ENCODE data around the gene NPAS3. TPM values are rescaled to one million over a fixed set of nuclear protein-coding genes. Genes with fewer than 3 reads are reported as not detected.

Gene NPAS3
- total and polyA plus RNA-seq, 2 of the 8 experiments (the other 6 are each of a cell fraction or from before 2014, with no cell fraction given), result 0.11 to 0.60 TPM

- ChIA-PET POLR2A (ENCODE audit: partially characterized antibody) (no interaction called here), CTCF (ENCODE audit: partially characterized antibody) (interaction anchor here (0.9 to 1.2 kb wide), 2 partner anchors 9 to 30 kb away, joined by 3 read pairs; no protein-coding TSS in a partner anchor)
Observed at GRCh38 chr14:33210311-33210710, 271.6 kb downstream of the NPAS3 start.

More at GRCh38 chr14:33210311-33210710, 271.6 kb downstream of the NPAS3 start:
- H3K27me3 ChIP-seq (replicated peaks in 1 of 4; ENCODE audit: control insufficient read depth in 3 of 4, extremely low read depth in 1 of 4, insufficient read depth in 3 of 4, low read length in 3 of 4), result no peaks in the 10 kb centered on the region
- no peak overlapping the region for H2BK12ac ChIP-seq (ENCODE audit: low read depth, low read length)
- no peak overlapping the region for H3K14ac ChIP-seq (ENCODE audit: insufficient read length)
- no peaks in the 10 kb centered on the region for H3K79me1 ChIP-seq (ENCODE audit: low read depth, low read length)
- H3K18ac ChIP-seq (ENCODE audit: extremely low read depth, low read length), result no peak overlapping the region
- H2BK20ac ChIP-seq (ENCODE audit: low read length), result no peak overlapping the region
- H2BK15ac ChIP-seq (ENCODE audit: low read length), result no peak overlapping the region
- DNase-seq (ENCODE audit: low read depth in 1 of 2, low spot score in 2 of 2) (peak in 1 of 2 experiments; percentile 53), FAIRE-seq (no peak)
- H3K9me3 ChIP-seq (ENCODE audit: insufficient read depth in 2 of 2, low read depth in 1 of 2, low read length in 1 of 2), result no peaks in the 10 kb centered on the region
- H3K4ac ChIP-seq (replicated peaks; ENCODE audit: insufficient read length, low read depth, low read length), result no peak overlapping the region
- H2BK120ac ChIP-seq (replicated peaks; ENCODE audit: low read depth, low read length), result no peak overlapping the region
- H3K9ac ChIP-seq (replicated peaks in 1 of 4; ENCODE audit: extremely low read depth in 1 of 4, low read depth in 3 of 4, low read length in 3 of 4), result no peak overlapping the region
- H4K91ac ChIP-seq (replicated peaks; ENCODE audit: insufficient read length, low read length), result no peak overlapping the region
- H2BK5ac ChIP-seq (ENCODE audit: low read depth, low read length), result no peak overlapping the region
- TF ChIP-seq SIRT6 (IDR thresholded peaks at IDR 0.05; ENCODE audit: low read length), result no peak
- no peak overlapping the region for H4K8ac ChIP-seq (ENCODE audit: extremely low read depth, insufficient read depth, low read length)
- H3K79me2 ChIP-seq (ENCODE audit: control insufficient read depth in 1 of 2, insufficient read depth in 2 of 2, low read length in 2 of 2), result no peaks in the 10 kb centered on the region
- H3K4me3 ChIP-seq (ENCODE audit: extremely low read depth in 1 of 4, insufficient read depth in 2 of 4, low read depth in 3 of 4, low read length in 4 of 4), result no peak overlapping the region
- H4K20me1 ChIP-seq (replicated peaks in 1 of 2; ENCODE audit: control insufficient read depth in 1 of 2, insufficient read depth in 2 of 2, low read length in 2 of 2), result no peaks in the 10 kb centered on the region
- no peak overlapping the region for H3K4me2 ChIP-seq (ENCODE audit: insufficient read depth in 1 of 2, low read depth in 2 of 2, low read length in 2 of 2)
- no peak overlapping the region for H2AK5ac ChIP-seq (ENCODE audit: low read depth, low read length)
- no peaks in the 10 kb centered on the region for H3K4me1 ChIP-seq (replicated peaks in 1 of 4; ENCODE audit: control insufficient read depth in 3 of 4, insufficient read depth in 4 of 4, low read length in 3 of 4)
- no peak overlapping the region for H3K56ac ChIP-seq (replicated peaks; ENCODE audit: insufficient read length, low read depth, low read length)
- no peak overlapping the region for H2AFZ ChIP-seq (ENCODE audit: low read length)
- H3K23ac ChIP-seq (ENCODE audit: insufficient read length), result no peak overlapping the region
- no peaks in the 10 kb centered on the region for H3K23me2 ChIP-seq (ENCODE audit: low read depth, low read length)
- no peak overlapping the region for H3K27ac ChIP-seq (ENCODE audit: low read depth, low read length)
- H4K5ac ChIP-seq (ENCODE audit: insufficient read length, low read depth, low read length), result no peak overlapping the region
- no peaks in the 10 kb centered on the region for H3K36me3 ChIP-seq (ENCODE audit: control insufficient read depth in 2 of 4, insufficient read depth in 4 of 4, low read length in 3 of 4)

Measured in H1 (cell line).